Measurements from ENCODE around the gene MYH2.

GRCh38 chr17:10598621-10599020, 49.2 kb upstream of the MYH2 start:
- TF ChIP-seq CTCF (IDR thresholded peaks at IDR 0.05; ENCODE audit: low read depth, low read length) (no peak), EZH2phosphoT487 (IDR thresholded peaks at IDR 0.05; ENCODE audit: low read depth) (no peak)
